Activated B cell treated with CpG ODN at 0.5 μM for 24 hours (primary cell): ENCODE results near the gene MBLAC1. TPM values are rescaled to one million over a fixed set of nuclear protein-coding genes. Genes with fewer than 3 reads are reported as not detected.

Source experiments
- ATAC-seq: fragments of 200-7000 bp; cut with Tn5 transposase; one replicate; pipeline ENCODE4 v1.10.0; 2021; ENCODE audit warnings: low read depth, mild to moderate bottlenecking, moderate library complexity
- CTCF ChIA-PET: fragments of 350-600 bp; sonication (Branson Sonifier 250); formaldehyde crosslinking; loops from one replicate; lab custom pipeline; 2021; ENCODE audit warnings: antibody characterized with exemption; lab: Charles Lee
- POLR2A ChIA-PET: fragments of 350-600 bp; sonication (Branson Sonifier 250); formaldehyde crosslinking; loops from one replicate; lab custom pipeline; 2021; ENCODE audit warnings: antibody characterized with exemption; lab: Charles Lee
- DNase-seq: peaks from one replicate; pipeline ENCODE4 v3.0.0; 2022
- H3K27ac Mint-ChIP-seq: one replicate; pipeline ENCODE4 v1.8.0; 2020; ENCODE audit warnings: mixed read lengths
- H3K27me3 Mint-ChIP-seq: one replicate; pipeline ENCODE4 v1.8.0; 2021; ENCODE audit warnings: mixed read lengths
- H3K36me3 Mint-ChIP-seq: one replicate; pipeline ENCODE4 v1.8.0; 2021; ENCODE audit warnings: low read depth, mixed read lengths
- H3K4me1 Mint-ChIP-seq: one replicate; pipeline ENCODE4 v1.8.0; 2021; ENCODE audit warnings: mixed read lengths
- H3K4me3 Mint-ChIP-seq: one replicate; pipeline ENCODE4 v1.8.0; 2020; ENCODE audit warnings: mild to moderate bottlenecking, mixed read lengths
- H3K9me3 Mint-ChIP-seq: one replicate; pipeline ENCODE4 v1.8.0; 2020; ENCODE audit warnings: mixed read lengths
- CTCF ChIP-seq: fragments of 200-600 bp; IDR thresholded peaks from one replicate; pipeline ENCODE4 v1.8.0; 2022; ENCODE audit warnings: antibody characterized with exemption, mild to moderate bottlenecking
- intact Hi-C: fragments of 100-400 bp; cut with micrococcal nuclease; formaldehyde crosslinking; loops from one replicate; pipeline ENCODE4 v1.15.1; 2024
- total RNA-seq: library from RNA; stranded (reverse); gene quantifications from 2 replicates; pipeline ENCODE4 v1.2.3, GENCODE V29; 2022

MBLAC1 gene
- total RNA-seq, 1 donor from 2014 or later, result 2.2 TPM

GRCh38 chr7:100176096-100177044 is 49.6 kb downstream of the MBLAC1 start:
- peaks cover 7% of the 10 kb centered on the region for H3K27me3 Mint-ChIP-seq
- intact Hi-C loops, result loop anchor here (1.0 to 5.0 kb wide), 5 partner anchors 14 to 49 kb away; partner anchors contain the start of genes LAMTOR4 and TRAPPC14
- DNase-seq (no peak), ATAC-seq (no peak)
- peak overlapping the region; percentile 84 for H3K4me3 Mint-ChIP-seq
- TF ChIP-seq CTCF, result no peak
- H3K36me3 Mint-ChIP-seq, result no peaks in the 10 kb centered on the region
- ChIA-PET POLR2A (interaction anchor here (0.5 to 3.7 kb wide), 15 partner anchors 8 to 253 kb away, joined by 3 to 31 read pairs (median 5); partner anchors contain the start of genes GAL3ST4, LAMTOR4, MBLAC1 and MEPCE), CTCF (interaction anchor here (0.9 to 1.7 kb wide), 2 partner anchors 14 to 44 kb away, joined by 3 to 6 read pairs; no protein-coding TSS in a partner anchor)
- no peaks in the 10 kb centered on the region for H3K9me3 Mint-ChIP-seq
- H3K4me1 Mint-ChIP-seq, result peaks cover 24% of the 10 kb centered on the region
- peak overlapping the region; percentile 41 for H3K27ac Mint-ChIP-seq

GRCh38 chr7:100177045-100178001 is 50.6 kb downstream of the MBLAC1 start, which contains the start of the genes GPC2 and STAG3:
GPC2 (minus strand) TSS chr7:100177381; CDS start chr7:100177199, 182 bp downstream.
STAG3 (plus strand) TSS chr7:100177918; CDS start chr7:100180557, 2,639 bp downstream.
- peak; percentile 97 for DNase-seq
- Mint-ChIP-seq H3K27ac (peak within 1 kb of the TSS; percentile 68), H3K9me3 (no peaks in the 10 kb centered on the region), H3K4me3 (peak within 1 kb of the TSS; percentile 84), H3K4me1 (peaks cover 21% of the 10 kb centered on the region), H3K36me3 (no peaks in the 10 kb centered on the region), H3K27me3 (peaks cover 4% of the 10 kb centered on the region)
- POLR2A ChIA-PET, result interaction anchor here (0.5 to 3.7 kb wide), 16 partner anchors 9 to 301 kb away, joined by 3 to 31 read pairs (median 6); partner anchors contain the start of genes GAL3ST4, LAMTOR4, MBLAC1 and MEPCE
- CTCF ChIA-PET, result interaction anchor here (0.8 to 1.7 kb wide), 3 partner anchors 13 to 45 kb away, joined by 3 to 6 read pairs (median 3); no protein-coding TSS in a partner anchor
- no peak for TF ChIP-seq CTCF
- peak; percentile 95 for ATAC-seq
- intact Hi-C loops, result loop anchor here (1.0 to 5.0 kb wide), 5 partner anchors 13 to 50 kb away; partner anchors contain the start of genes LAMTOR4 and TRAPPC14

Other genes starting within 250 kb of the MBLAC1 start
- gene OR2AE1, start 249.9 kb upstream of the MBLAC1 start, total RNA-seq, result 0.39 and 1.3 TPM in 2 replicates
- gene TRIM4, start 207.4 kb upstream of the MBLAC1 start, total RNA-seq, result 33.1 and 35.8 TPM in 2 replicates
- not detected in 2 replicates for gene GJC3, start 197.3 kb upstream of the MBLAC1 start, total RNA-seq
- not detected in 2 replicates for gene AZGP1, start 150.9 kb upstream of the MBLAC1 start, total RNA-seq
- gene ZKSCAN1, start 111.4 kb upstream of the MBLAC1 start, total RNA-seq, result 59.0 and 70.6 TPM in 2 replicates
- gene ZSCAN21, start 77.2 kb upstream of the MBLAC1 start, total RNA-seq, result 10.6 and 11.3 TPM in 2 replicates
- 33.9 and 39.6 TPM in 2 replicates for gene ZNF3, start 45.2 kb upstream of the MBLAC1 start, total RNA-seq
- 88.3 and 108 TPM in 2 replicates for gene COPS6, start 38.0 kb upstream of the MBLAC1 start, total RNA-seq
- gene MCM7, start 25.6 kb upstream of the MBLAC1 start, total RNA-seq, result 99.7 and 104 TPM in 2 replicates
- 11.1 and 12.5 TPM in 2 replicates for gene AP4M1, start 25.3 kb upstream of the MBLAC1 start, total RNA-seq
- 42.6 and 54.9 TPM in 2 replicates for gene TAF6, start 7.6 kb upstream of the MBLAC1 start, total RNA-seq
- gene CNPY4, start 7.3 kb upstream of the MBLAC1 start, total RNA-seq, result 7.1 and 8.6 TPM in 2 replicates
- 151 and 161 TPM in 2 replicates for gene LAMTOR4, start 22.0 kb downstream of the MBLAC1 start, total RNA-seq
- 55.7 and 65.3 TPM in 2 replicates for gene TRAPPC14, start 31.8 kb downstream of the MBLAC1 start, total RNA-seq
- gene GAL3ST4, start 41.6 kb downstream of the MBLAC1 start, total RNA-seq, result 0.10 and 1.2 TPM in 2 replicates
- gene GPC2, start 50.4 kb downstream of the MBLAC1 start, total RNA-seq, result 5.0 and 5.1 TPM in 2 replicates
- gene STAG3, start 51.0 kb downstream of the MBLAC1 start, total RNA-seq, result 41.3 and 42.4 TPM in 2 replicates
- 17.1 and 20.0 TPM in 2 replicates for gene PVRIG, start 93.0 kb downstream of the MBLAC1 start, total RNA-seq
- gene SPDYE3, start 180.7 kb downstream of the MBLAC1 start, total RNA-seq, result not detected in 2 replicates
- gene PILRB, start 231.2 kb downstream of the MBLAC1 start, total RNA-seq, result 65.8 and 79.4 TPM in 2 replicates
- 2.1 and 2.2 TPM in 2 replicates for gene PILRA, start 246.5 kb downstream of the MBLAC1 start, total RNA-seq